ENCODE data around the gene APOL3. TPM values are rescaled to one million over a fixed set of nuclear protein-coding genes. Genes with fewer than 3 reads are reported as not detected.
"Not testable (repeated sequence)": the region's sequence is repeated elsewhere in the genome, so short reads cannot be mapped to it uniquely, and the experiment has no call there.

Gene APOL3
- total RNA-seq, 1 experiment from 2014 or later, result 0.28 TPM

- H3K4me3 ChIP-seq (ENCODE audit: insufficient read depth, low read depth, low read length), result no peak overlapping the region
- H3K36me3 ChIP-seq (replicated peaks; ENCODE audit: control insufficient read depth, insufficient read depth, low read length), result no peaks in the 10 kb centered on the region
- DNase-seq, result no peak
- no peaks in the 10 kb centered on the region for H3K27me3 ChIP-seq (ENCODE audit: control insufficient read depth, insufficient read depth, low read length)
Measured at GRCh38 chr22:36156119-36156514, 4.4 kb downstream of the APOL3 start.

- H3K4me3 ChIP-seq (ENCODE audit: insufficient read depth, low read depth, low read length), result no peak overlapping the region
- H3K27me3 ChIP-seq (ENCODE audit: control insufficient read depth, insufficient read depth, low read length), result no peaks in the 10 kb centered on the region
- DNase-seq, result no peak
- H3K36me3 ChIP-seq (replicated peaks; ENCODE audit: control insufficient read depth, insufficient read depth, low read length), result no peaks in the 10 kb centered on the region
Measured at GRCh38 chr22:36155702-36156101, 4.9 kb downstream of the APOL3 start.

- no peak for DNase-seq
- H3K4me3 ChIP-seq (ENCODE audit: insufficient read depth, low read depth, low read length), result no peak overlapping the region
Measured at GRCh38 chr22:36154423-36154945, 6.1 kb downstream of the APOL3 start.

GRCh38 chr22:36153501-36154422, 6.8 kb downstream of the APOL3 start:
- Histone ChIP-seq H3K4me3 (ENCODE audit: insufficient read depth, low read depth, low read length) (no peak overlapping the region), H3K36me3 (replicated peaks; ENCODE audit: control insufficient read depth, insufficient read depth, low read length) (no peaks in the 10 kb centered on the region), H3K27me3 (ENCODE audit: control insufficient read depth, insufficient read depth, low read length) (no peaks in the 10 kb centered on the region)
- no peak for DNase-seq

More at GRCh38 chr22:36154423-36154945, 6.1 kb downstream of the APOL3 start:
- Histone ChIP-seq H3K36me3 (replicated peaks; ENCODE audit: control insufficient read depth, insufficient read depth, low read length) (no peaks in the 10 kb centered on the region), H3K27me3 (ENCODE audit: control insufficient read depth, insufficient read depth, low read length) (no peaks in the 10 kb centered on the region)

- not testable (repeated sequence) for H3K36me3 ChIP-seq (replicated peaks; ENCODE audit: control insufficient read depth, insufficient read depth, low read length); H3K27me3 ChIP-seq (ENCODE audit: control insufficient read depth, insufficient read depth, low read length); H3K4me3 ChIP-seq (ENCODE audit: insufficient read depth, low read depth, low read length); DNase-seq
Measured at GRCh38 chr22:36152821-36153220, 7.7 kb downstream of the APOL3 start.

- no peak for DNase-seq
- Histone ChIP-seq H3K4me3 (ENCODE audit: insufficient read depth, low read depth, low read length) (no peak overlapping the region), H3K36me3 (replicated peaks; ENCODE audit: control insufficient read depth, insufficient read depth, low read length) (no peaks in the 10 kb centered on the region), H3K27me3 (ENCODE audit: control insufficient read depth, insufficient read depth, low read length) (no peaks in the 10 kb centered on the region)
Measured at GRCh38 chr22:36152088-36152487, 8.5 kb downstream of the APOL3 start.

- no peaks in the 10 kb centered on the region for H3K36me3 ChIP-seq (replicated peaks; ENCODE audit: control insufficient read depth, insufficient read depth, low read length)
- DNase-seq, result no peak
Measured at GRCh38 chr22:36151006-36151595, 9.5 kb downstream of the APOL3 start.

GRCh38 chr22:36149441-36149840, 11.1 kb downstream of the APOL3 start:
- no peak for DNase-seq
- H3K36me3 ChIP-seq (replicated peaks; ENCODE audit: control insufficient read depth, insufficient read depth, low read length), result no peaks in the 10 kb centered on the region
- H3K4me3 ChIP-seq (ENCODE audit: insufficient read depth, low read depth, low read length), result no peak overlapping the region
- no peaks in the 10 kb centered on the region for H3K27me3 ChIP-seq (ENCODE audit: control insufficient read depth, insufficient read depth, low read length)

More at GRCh38 chr22:36151006-36151595, 9.5 kb downstream of the APOL3 start:
- Histone ChIP-seq H3K4me3 (ENCODE audit: insufficient read depth, low read depth, low read length) (no peak overlapping the region), H3K27me3 (ENCODE audit: control insufficient read depth, insufficient read depth, low read length) (no peaks in the 10 kb centered on the region)

GRCh38 chr22:36148411-36148810, 12.1 kb downstream of the APOL3 start:
- no peak for DNase-seq
- no peaks in the 10 kb centered on the region for H3K27me3 ChIP-seq (ENCODE audit: control insufficient read depth, insufficient read depth, low read length)
- no peaks in the 10 kb centered on the region for H3K36me3 ChIP-seq (replicated peaks; ENCODE audit: control insufficient read depth, insufficient read depth, low read length)
- H3K4me3 ChIP-seq (ENCODE audit: insufficient read depth, low read depth, low read length), result no peak overlapping the region

- Histone ChIP-seq H3K36me3 (replicated peaks; ENCODE audit: control insufficient read depth, insufficient read depth, low read length) (no peaks in the 10 kb centered on the region), H3K27me3 (ENCODE audit: control insufficient read depth, insufficient read depth, low read length) (no peaks in the 10 kb centered on the region), H3K4me3 (ENCODE audit: insufficient read depth, low read depth, low read length) (no peak overlapping the region)
- no peak for DNase-seq
Measured at GRCh38 chr22:36147196-36147791, 13.3 kb downstream of the APOL3 start.

GRCh38 chr22:36145881-36146280, 14.7 kb downstream of the APOL3 start:
- no peak for DNase-seq
- Histone ChIP-seq H3K27me3 (ENCODE audit: control insufficient read depth, insufficient read depth, low read length) (no peaks in the 10 kb centered on the region), H3K36me3 (replicated peaks; ENCODE audit: control insufficient read depth, insufficient read depth, low read length) (no peaks in the 10 kb centered on the region), H3K4me3 (ENCODE audit: insufficient read depth, low read depth, low read length) (no peak overlapping the region)

- DNase-seq, result peak; percentile 72
- peak overlapping the region; percentile 2; the same call in 1 of the 2 replicates for H3K4me3 ChIP-seq (ENCODE audit: insufficient read depth, low read depth, low read length)
Measured at GRCh38 chr22:36144886-36145541, 15.5 kb downstream of the APOL3 start.

GRCh38 chr22:36143956-36144355, 16.6 kb downstream of the APOL3 start:
- H3K4me3 ChIP-seq (ENCODE audit: insufficient read depth, low read depth, low read length), result no peak overlapping the region
- no peaks in the 10 kb centered on the region for H3K36me3 ChIP-seq (replicated peaks; ENCODE audit: control insufficient read depth, insufficient read depth, low read length)
- H3K27me3 ChIP-seq (ENCODE audit: control insufficient read depth, insufficient read depth, low read length), result no peaks in the 10 kb centered on the region
- DNase-seq, result no peak

More at GRCh38 chr22:36144886-36145541, 15.5 kb downstream of the APOL3 start:
- Histone ChIP-seq H3K27me3 (ENCODE audit: control insufficient read depth, insufficient read depth, low read length) (no peaks in the 10 kb centered on the region), H3K36me3 (replicated peaks; ENCODE audit: control insufficient read depth, insufficient read depth, low read length) (no peaks in the 10 kb centered on the region)

GRCh38 chr22:36143066-36143815, 17.3 kb downstream of the APOL3 start:
- H3K4me3 ChIP-seq (ENCODE audit: insufficient read depth, low read depth, low read length), result no peak overlapping the region
- H3K27me3 ChIP-seq (ENCODE audit: control insufficient read depth, insufficient read depth, low read length), result no peaks in the 10 kb centered on the region
- H3K36me3 ChIP-seq (replicated peaks; ENCODE audit: control insufficient read depth, insufficient read depth, low read length), result no peaks in the 10 kb centered on the region
- DNase-seq, result no peak

Measured in H7 (cell line).